ENCODE measurements around the gene DLG2. TPM values are rescaled to one million over a fixed set of nuclear protein-coding genes. Genes with fewer than 3 reads are reported as not detected.

DLG2 gene
- polyA plus RNA-seq, 2 donors: 2.6 to 6.7 TPM

GRCh38 chr11:83823461-83824025 lies 1803.6 kb downstream of the DLG2 start:
- Histone ChIP-seq H3K4me1 (ENCODE audit: control insufficient read depth in 2 of 2, insufficient read depth in 2 of 2, low read length in 1 of 2) (no peaks in the 10 kb centered on the region), H3K27ac (ENCODE audit: low read depth in 2 of 2, low read length in 1 of 2) (no peak overlapping the region), H3K36me3 (ENCODE audit: control insufficient read depth in 2 of 2, insufficient read depth in 2 of 2, low read length in 1 of 2) (no peaks in the 10 kb centered on the region), H3K4me3 (ENCODE audit: low read depth in 1 of 2, low read length in 2 of 2) (no peak overlapping the region), H3K9me3 (ENCODE audit: control insufficient read depth in 2 of 2, insufficient read depth in 1 of 2, low read depth in 1 of 2, low read length in 1 of 2) (peaks cover 0 to 3% of the 10 kb centered on the region in 2 donors), H3K27me3 (ENCODE audit: control insufficient read depth in 1 of 2, insufficient read depth in 2 of 2, low read length in 2 of 2) (no peaks in the 10 kb centered on the region)
- WGBS, 2 donors: 66 to 70% methylated on average over 7 of the region's 7 CpGs

GRCh38 chr11:83819931-83820549 lies 1807.1 kb downstream of the DLG2 start:
- Histone ChIP-seq H3K27me3 (ENCODE audit: control insufficient read depth in 1 of 2, insufficient read depth in 2 of 2, low read length in 2 of 2) (no peaks in the 10 kb centered on the region), H3K4me3 (ENCODE audit: low read depth in 1 of 2, low read length in 2 of 2) (no peak overlapping the region), H3K9me3 (ENCODE audit: control insufficient read depth in 2 of 2, insufficient read depth in 1 of 2, low read depth in 1 of 2, low read length in 1 of 2) (no peaks in the 10 kb centered on the region), H3K4me1 (ENCODE audit: control insufficient read depth in 2 of 2, insufficient read depth in 2 of 2, low read length in 1 of 2) (no peaks in the 10 kb centered on the region), H3K36me3 (ENCODE audit: control insufficient read depth in 2 of 2, insufficient read depth in 2 of 2, low read length in 1 of 2) (no peaks in the 10 kb centered on the region), H3K27ac (ENCODE audit: low read depth in 2 of 2, low read length in 1 of 2) (no peak overlapping the region)
- 16 to 27% methylated on average over 2 of the region's 2 CpGs for WGBS, 2 donors

- no peaks in the 10 kb centered on the region for H3K9me3 ChIP-seq (ENCODE audit: control insufficient read depth in 2 of 2, insufficient read depth in 1 of 2, low read depth in 1 of 2, low read length in 1 of 2)
- H3K36me3 ChIP-seq (ENCODE audit: control insufficient read depth in 2 of 2, insufficient read depth in 2 of 2, low read length in 1 of 2): no peaks in the 10 kb centered on the region
- no peak overlapping the region for H3K27ac ChIP-seq (ENCODE audit: low read depth in 2 of 2, low read length in 1 of 2)
- H3K27me3 ChIP-seq (ENCODE audit: control insufficient read depth in 1 of 2, insufficient read depth in 2 of 2, low read length in 2 of 2): no peaks in the 10 kb centered on the region
- no peaks in the 10 kb centered on the region for H3K4me1 ChIP-seq (ENCODE audit: control insufficient read depth in 2 of 2, insufficient read depth in 2 of 2, low read length in 1 of 2)
- WGBS, 2 donors: 46 to 50% methylated on average over 2 of the region's 2 CpGs
- H3K4me3 ChIP-seq (ENCODE audit: low read depth in 1 of 2, low read length in 2 of 2): no peak overlapping the region
Observed at GRCh38 chr11:83818349-83818748, 1808.8 kb downstream of the DLG2 start.

- Histone ChIP-seq H3K27me3 (ENCODE audit: control insufficient read depth in 1 of 2, insufficient read depth in 2 of 2, low read length in 2 of 2) (no peaks in the 10 kb centered on the region), H3K27ac (ENCODE audit: low read depth in 2 of 2, low read length in 1 of 2) (no peak overlapping the region), H3K9me3 (ENCODE audit: control insufficient read depth in 2 of 2, insufficient read depth in 1 of 2, low read depth in 1 of 2, low read length in 1 of 2) (no peaks in the 10 kb centered on the region), H3K4me1 (ENCODE audit: control insufficient read depth in 2 of 2, insufficient read depth in 2 of 2, low read length in 1 of 2) (no peaks in the 10 kb centered on the region), H3K4me3 (ENCODE audit: low read depth in 1 of 2, low read length in 2 of 2) (no peak overlapping the region), H3K36me3 (ENCODE audit: control insufficient read depth in 2 of 2, insufficient read depth in 2 of 2, low read length in 1 of 2) (no peaks in the 10 kb centered on the region)
- 45 to 48% methylated on average over 2 of the region's 2 CpGs for WGBS, 2 donors
Observed at GRCh38 chr11:83816572-83817187, 1810.5 kb downstream of the DLG2 start.

- no peak overlapping the region for H3K4me3 ChIP-seq (ENCODE audit: low read depth in 1 of 2, low read length in 2 of 2)
- H3K9me3 ChIP-seq (ENCODE audit: control insufficient read depth in 2 of 2, insufficient read depth in 1 of 2, low read depth in 1 of 2, low read length in 1 of 2): no peaks in the 10 kb centered on the region
- no peaks in the 10 kb centered on the region for H3K27me3 ChIP-seq (ENCODE audit: control insufficient read depth in 1 of 2, insufficient read depth in 2 of 2, low read length in 2 of 2)
- no peaks in the 10 kb centered on the region for H3K36me3 ChIP-seq (ENCODE audit: control insufficient read depth in 2 of 2, insufficient read depth in 2 of 2, low read length in 1 of 2)
- H3K27ac ChIP-seq (ENCODE audit: low read depth in 2 of 2, low read length in 1 of 2): no peak overlapping the region
- H3K4me1 ChIP-seq (ENCODE audit: control insufficient read depth in 2 of 2, insufficient read depth in 2 of 2, low read length in 1 of 2): no peaks in the 10 kb centered on the region
- WGBS, 2 donors: 33 to 53% methylated on average over 1 of the region's 1 CpG
Observed at GRCh38 chr11:83815736-83816135, 1811.4 kb downstream of the DLG2 start.

- Histone ChIP-seq H3K4me3 (ENCODE audit: low read depth in 1 of 2, low read length in 2 of 2) (no peak overlapping the region), H3K27ac (ENCODE audit: low read depth in 2 of 2, low read length in 1 of 2) (no peak overlapping the region), H3K36me3 (ENCODE audit: control insufficient read depth in 2 of 2, insufficient read depth in 2 of 2, low read length in 1 of 2) (no peaks in the 10 kb centered on the region), H3K4me1 (ENCODE audit: control insufficient read depth in 2 of 2, insufficient read depth in 2 of 2, low read length in 1 of 2) (no peaks in the 10 kb centered on the region), H3K27me3 (ENCODE audit: control insufficient read depth in 1 of 2, insufficient read depth in 2 of 2, low read length in 2 of 2) (no peaks in the 10 kb centered on the region), H3K9me3 (ENCODE audit: control insufficient read depth in 2 of 2, insufficient read depth in 1 of 2, low read depth in 1 of 2, low read length in 1 of 2) (no peaks in the 10 kb centered on the region)
- WGBS, 2 donors: 78 to 96% methylated on average over 3 of the region's 3 CpGs
Observed at GRCh38 chr11:83813296-83813695, 1813.8 kb downstream of the DLG2 start.

GRCh38 chr11:83809274-83809673 lies 1817.9 kb downstream of the DLG2 start:
- Histone ChIP-seq H3K27me3 (ENCODE audit: control insufficient read depth in 1 of 2, insufficient read depth in 2 of 2, low read length in 2 of 2) (no peaks in the 10 kb centered on the region), H3K4me1 (ENCODE audit: control insufficient read depth in 2 of 2, insufficient read depth in 2 of 2, low read length in 1 of 2) (no peaks in the 10 kb centered on the region), H3K9me3 (ENCODE audit: control insufficient read depth in 2 of 2, insufficient read depth in 1 of 2, low read depth in 1 of 2, low read length in 1 of 2) (no peaks in the 10 kb centered on the region), H3K36me3 (ENCODE audit: control insufficient read depth in 2 of 2, insufficient read depth in 2 of 2, low read length in 1 of 2) (no peaks in the 10 kb centered on the region), H3K4me3 (ENCODE audit: low read depth in 1 of 2, low read length in 2 of 2) (no peak overlapping the region), H3K27ac (ENCODE audit: low read depth in 2 of 2, low read length in 1 of 2) (no peak overlapping the region)

DNA sequence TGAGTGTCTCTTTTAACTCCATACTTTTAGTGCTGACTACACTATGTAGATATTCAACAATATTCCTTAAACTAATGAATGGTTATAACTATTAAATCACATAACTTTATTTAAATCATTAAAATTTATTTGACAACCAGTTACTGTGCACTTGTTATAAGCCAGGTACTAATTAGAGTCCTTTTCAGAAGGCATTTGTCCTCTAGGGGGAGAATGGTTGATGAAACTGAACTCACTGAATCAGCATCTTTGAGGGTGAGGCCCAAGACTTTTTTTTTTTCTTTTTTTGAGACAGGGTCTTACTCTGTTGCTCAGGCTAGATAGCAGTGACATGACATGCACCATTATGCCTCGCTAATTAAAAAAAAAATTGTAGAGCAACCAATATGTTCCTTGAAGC lies 1825.3 kb downstream of the DLG2 start:
- WGBS, 2 donors: 89% methylated on average over 1 of the region's 1 CpG

GRCh38 chr11:83793310-83793709 lies 1833.8 kb downstream of the DLG2 start:
- no peaks in the 10 kb centered on the region for H3K4me1 ChIP-seq (ENCODE audit: control insufficient read depth in 2 of 2, insufficient read depth in 2 of 2, low read length in 1 of 2)
- no peaks in the 10 kb centered on the region for H3K9me3 ChIP-seq (ENCODE audit: control insufficient read depth in 2 of 2, insufficient read depth in 1 of 2, low read depth in 1 of 2, low read length in 1 of 2)
- no peaks in the 10 kb centered on the region for H3K27me3 ChIP-seq (ENCODE audit: control insufficient read depth in 1 of 2, insufficient read depth in 2 of 2, low read length in 2 of 2)
- no peak overlapping the region for H3K4me3 ChIP-seq (ENCODE audit: low read depth in 1 of 2, low read length in 2 of 2)
- 59 to 62% methylated on average over 2 of the region's 2 CpGs for WGBS, 2 donors
- no peak overlapping the region for H3K27ac ChIP-seq (ENCODE audit: low read depth in 2 of 2, low read length in 1 of 2)
- no peaks in the 10 kb centered on the region for H3K36me3 ChIP-seq (ENCODE audit: control insufficient read depth in 2 of 2, insufficient read depth in 2 of 2, low read length in 1 of 2)

More for the DNA sequence above, 1825.3 kb downstream of the DLG2 start:
- no peak overlapping the region for H3K4me3 ChIP-seq (ENCODE audit: low read depth in 1 of 2, low read length in 2 of 2)
- H3K27me3 ChIP-seq (ENCODE audit: control insufficient read depth in 1 of 2, insufficient read depth in 2 of 2, low read length in 2 of 2): no peaks in the 10 kb centered on the region
- no peaks in the 10 kb centered on the region for H3K9me3 ChIP-seq (ENCODE audit: control insufficient read depth in 2 of 2, insufficient read depth in 1 of 2, low read depth in 1 of 2, low read length in 1 of 2)
- no peaks in the 10 kb centered on the region for H3K36me3 ChIP-seq (ENCODE audit: control insufficient read depth in 2 of 2, insufficient read depth in 2 of 2, low read length in 1 of 2)
- H3K4me1 ChIP-seq (ENCODE audit: control insufficient read depth in 2 of 2, insufficient read depth in 2 of 2, low read length in 1 of 2): no peaks in the 10 kb centered on the region
- H3K27ac ChIP-seq (ENCODE audit: low read depth in 2 of 2, low read length in 1 of 2): no peak overlapping the region

DNA sequence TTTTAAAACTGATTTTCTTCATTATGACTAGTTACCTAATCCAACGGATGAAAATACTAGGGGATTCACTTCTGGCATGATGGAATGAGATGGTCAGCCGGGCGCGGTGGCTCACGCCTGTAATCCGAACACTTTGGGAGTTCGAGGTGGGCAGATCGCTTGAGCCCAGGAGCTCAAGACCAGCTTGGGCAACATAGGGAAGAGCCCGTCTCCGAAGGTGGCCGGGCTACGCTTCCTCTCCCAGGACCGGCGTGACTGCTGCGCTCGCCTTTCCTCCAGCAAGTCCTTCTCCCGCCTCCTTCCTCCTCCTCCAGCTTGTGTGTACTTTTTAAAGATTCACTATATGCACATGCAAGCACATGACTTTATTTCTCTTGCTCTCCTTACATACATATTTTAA lies 1835.6 kb downstream of the DLG2 start:
- Histone ChIP-seq H3K4me3 (ENCODE audit: low read depth in 1 of 2, low read length in 2 of 2) (no peak overlapping the region), H3K36me3 (ENCODE audit: control insufficient read depth in 2 of 2, insufficient read depth in 2 of 2, low read length in 1 of 2) (no peaks in the 10 kb centered on the region), H3K27me3 (ENCODE audit: control insufficient read depth in 1 of 2, insufficient read depth in 2 of 2, low read length in 2 of 2) (no peaks in the 10 kb centered on the region), H3K4me1 (ENCODE audit: control insufficient read depth in 2 of 2, insufficient read depth in 2 of 2, low read length in 1 of 2) (no peaks in the 10 kb centered on the region), H3K27ac (ENCODE audit: low read depth in 2 of 2, low read length in 1 of 2) (no peak overlapping the region), H3K9me3 (ENCODE audit: control insufficient read depth in 2 of 2, insufficient read depth in 1 of 2, low read depth in 1 of 2, low read length in 1 of 2) (no peaks in the 10 kb centered on the region)
- 90 to 96% methylated on average over 17 of the region's 17 CpGs for WGBS, 2 donors
